Panc1 (cell line): Measurements from ENCODE around the gene MED25.

Experiments used
- POLR2AphosphoS5 ChIP-seq: IDR thresholded peaks from 2 replicates; pipeline ENCODE4 v1.6.1; 2012; ENCODE audit warnings: mild to moderate bottlenecking, low read depth, low read length, moderate library complexity
- REST ChIP-seq, 2 experiments: IDR thresholded peaks; 2 replicates each; pipeline ENCODE4 v1.6.1; 2011 to 2012; ENCODE audit warnings: low read depth in 2 of 2, control low read depth in 1 of 2, low read length in 1 of 2, mild to moderate bottlenecking in 1 of 2, moderate library complexity in 1 of 2; ENCODE audit not compliant: insufficient read depth in 1 of 2
- SIN3A ChIP-seq: IDR thresholded peaks from 2 replicates; pipeline ENCODE4 v1.6.1; 2012; ENCODE audit warnings: low read depth, mild to moderate bottlenecking, low read length, moderate library complexity, borderline replicate concordance; ENCODE audit not compliant: insufficient read depth
- TF ChIP-seq, protein P1 (sequence below): fragments of 450-650 bp; IDR thresholded peaks from 2 replicates; pipeline ENCODE4 v1.5.1; 2017; ENCODE audit warnings: mild to moderate bottlenecking

- TF ChIP-seq, protein P1, sequence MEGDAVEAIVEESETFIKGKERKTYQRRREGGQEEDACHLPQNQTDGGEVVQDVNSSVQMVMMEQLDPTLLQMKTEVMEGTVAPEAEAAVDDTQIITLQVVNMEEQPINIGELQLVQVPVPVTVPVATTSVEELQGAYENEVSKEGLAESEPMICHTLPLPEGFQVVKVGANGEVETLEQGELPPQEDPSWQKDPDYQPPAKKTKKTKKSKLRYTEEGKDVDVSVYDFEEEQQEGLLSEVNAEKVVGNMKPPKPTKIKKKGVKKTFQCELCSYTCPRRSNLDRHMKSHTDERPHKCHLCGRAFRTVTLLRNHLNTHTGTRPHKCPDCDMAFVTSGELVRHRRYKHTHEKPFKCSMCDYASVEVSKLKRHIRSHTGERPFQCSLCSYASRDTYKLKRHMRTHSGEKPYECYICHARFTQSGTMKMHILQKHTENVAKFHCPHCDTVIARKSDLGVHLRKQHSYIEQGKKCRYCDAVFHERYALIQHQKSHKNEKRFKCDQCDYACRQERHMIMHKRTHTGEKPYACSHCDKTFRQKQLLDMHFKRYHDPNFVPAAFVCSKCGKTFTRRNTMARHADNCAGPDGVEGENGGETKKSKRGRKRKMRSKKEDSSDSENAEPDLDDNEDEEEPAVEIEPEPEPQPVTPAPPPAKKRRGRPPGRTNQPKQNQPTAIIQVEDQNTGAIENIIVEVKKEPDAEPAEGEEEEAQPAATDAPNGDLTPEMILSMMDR, result no peak
- TF ChIP-seq POLR2AphosphoS5, result no peak
- no peak for TF ChIP-seq REST (IDR thresholded peaks at IDR 0.05; ENCODE audit: insufficient read depth in 1 of 2, low read depth in 2 of 2, low read length in 1 of 2)
- TF ChIP-seq SIN3A, result no peak
Observed at GRCh38 chr19:49831592-49831991, 13.5 kb downstream of the MED25 start.
